Calu3 (cell line): ENCODE data around the gene NMBR. TPM values are rescaled to one million over a fixed set of nuclear protein-coding genes. Genes with fewer than 3 reads are reported as not detected.

Source experiments
- BruUV-seq: library from RNA; stranded (reverse); fragments of 400-500 nt; replicated peaks from 2 replicates; lab custom pipeline; 2021; lab: Mats Ljungman, UMichigan
- CTCF ChIA-PET: fragments of 300-600 bp; sonication (Branson Sonifier 250); formaldehyde crosslinking; loops from one replicate; lab custom pipeline; 2022; ENCODE audit warnings: antibody characterized with exemption; lab: Charles Lee
- DNase-seq: peaks from one replicate; pipeline ENCODE4 v3.0.0; 2022
- H3K27ac Mint-ChIP-seq: one replicate; pipeline ENCODE4 v1.8.0; 2022; ENCODE audit warnings: mixed read lengths; ENCODE audit not compliant: unreplicated experiment
- H3K27me3 Mint-ChIP-seq: one replicate; pipeline ENCODE4 v1.8.0; 2022; ENCODE audit warnings: mixed read lengths; ENCODE audit not compliant: unreplicated experiment
- H3K36me3 Mint-ChIP-seq: one replicate; pipeline ENCODE4 v1.8.0; 2022; ENCODE audit warnings: mild to moderate bottlenecking, moderate library complexity, mixed read lengths; ENCODE audit not compliant: insufficient read depth, unreplicated experiment
- H3K4me1 Mint-ChIP-seq: one replicate; pipeline ENCODE4 v1.8.0; 2022; ENCODE audit warnings: mild to moderate bottlenecking, low read depth, mixed read lengths; ENCODE audit not compliant: unreplicated experiment
- H3K4me3 Mint-ChIP-seq: one replicate; pipeline ENCODE4 v1.8.0; 2022; ENCODE audit warnings: mild to moderate bottlenecking, low read depth, moderate library complexity, mixed read lengths; ENCODE audit not compliant: unreplicated experiment
- H3K9me3 Mint-ChIP-seq: one replicate; pipeline ENCODE4 v1.8.0; 2022; ENCODE audit warnings: low read depth, mixed read lengths; ENCODE audit not compliant: unreplicated experiment
- intact Hi-C: fragments of 100-400 bp; cut with micrococcal nuclease; formaldehyde crosslinking; loops from one replicate; pipeline ENCODE4 v1.10.0; 2022; ENCODE audit not compliant: unreplicated experiment
- total RNA-seq: library from RNA; stranded (reverse); gene quantifications from 2 replicates; pipeline ENCODE4 v1.2.3, GENCODE V29; 2022
- TF ChIP-seq, protein P1 (sequence below): fragments of 200-600 bp; IDR thresholded peaks from one replicate; pipeline ENCODE4 v1.8.0; 2022; ENCODE audit warnings: antibody characterized with exemption; ENCODE audit not compliant: unreplicated experiment

NMBR gene
- total RNA-seq, 1 experiment from 2014 or later: not detected

DNA sequence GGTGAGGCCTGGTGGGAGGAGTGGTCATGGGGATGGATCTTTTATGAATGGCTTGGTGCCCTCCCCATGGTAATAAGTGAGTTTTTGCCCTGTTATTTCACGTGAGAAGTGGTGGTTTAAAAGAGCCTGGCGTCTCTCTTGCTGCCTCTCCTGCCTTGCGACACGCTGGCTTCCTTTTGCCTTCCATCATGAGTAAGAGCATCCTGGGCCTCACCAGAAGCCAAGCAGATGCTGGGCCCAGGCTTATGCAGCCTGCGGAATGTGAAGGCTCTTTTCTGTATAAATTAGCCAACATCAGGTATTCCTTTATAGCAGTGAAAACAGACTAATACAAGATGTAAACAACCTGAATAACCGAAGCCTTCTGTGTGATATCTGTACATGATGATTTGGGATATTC, 27.8 kb upstream of the NMBR start:
- BruUV-seq: no TSS peak
- intact Hi-C loops: no loop called here
- Mint-ChIP-seq H3K36me3 (peaks cover 5% of the 10 kb centered on the region), H3K9me3 (no peaks in the 10 kb centered on the region), H3K27me3 (no peaks in the 10 kb centered on the region), H3K4me1 (no peaks in the 10 kb centered on the region), H3K4me3 (no peak overlapping the region), H3K27ac (no peak overlapping the region)
- TF ChIP-seq, protein P1, sequence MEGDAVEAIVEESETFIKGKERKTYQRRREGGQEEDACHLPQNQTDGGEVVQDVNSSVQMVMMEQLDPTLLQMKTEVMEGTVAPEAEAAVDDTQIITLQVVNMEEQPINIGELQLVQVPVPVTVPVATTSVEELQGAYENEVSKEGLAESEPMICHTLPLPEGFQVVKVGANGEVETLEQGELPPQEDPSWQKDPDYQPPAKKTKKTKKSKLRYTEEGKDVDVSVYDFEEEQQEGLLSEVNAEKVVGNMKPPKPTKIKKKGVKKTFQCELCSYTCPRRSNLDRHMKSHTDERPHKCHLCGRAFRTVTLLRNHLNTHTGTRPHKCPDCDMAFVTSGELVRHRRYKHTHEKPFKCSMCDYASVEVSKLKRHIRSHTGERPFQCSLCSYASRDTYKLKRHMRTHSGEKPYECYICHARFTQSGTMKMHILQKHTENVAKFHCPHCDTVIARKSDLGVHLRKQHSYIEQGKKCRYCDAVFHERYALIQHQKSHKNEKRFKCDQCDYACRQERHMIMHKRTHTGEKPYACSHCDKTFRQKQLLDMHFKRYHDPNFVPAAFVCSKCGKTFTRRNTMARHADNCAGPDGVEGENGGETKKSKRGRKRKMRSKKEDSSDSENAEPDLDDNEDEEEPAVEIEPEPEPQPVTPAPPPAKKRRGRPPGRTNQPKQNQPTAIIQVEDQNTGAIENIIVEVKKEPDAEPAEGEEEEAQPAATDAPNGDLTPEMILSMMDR: no peak
- CTCF ChIA-PET: interaction anchor here (0.6 kb wide), 1 partner anchor 85 kb away, joined by 3 read pairs; no protein-coding TSS in a partner anchor
- no peak for DNase-seq

DNA sequence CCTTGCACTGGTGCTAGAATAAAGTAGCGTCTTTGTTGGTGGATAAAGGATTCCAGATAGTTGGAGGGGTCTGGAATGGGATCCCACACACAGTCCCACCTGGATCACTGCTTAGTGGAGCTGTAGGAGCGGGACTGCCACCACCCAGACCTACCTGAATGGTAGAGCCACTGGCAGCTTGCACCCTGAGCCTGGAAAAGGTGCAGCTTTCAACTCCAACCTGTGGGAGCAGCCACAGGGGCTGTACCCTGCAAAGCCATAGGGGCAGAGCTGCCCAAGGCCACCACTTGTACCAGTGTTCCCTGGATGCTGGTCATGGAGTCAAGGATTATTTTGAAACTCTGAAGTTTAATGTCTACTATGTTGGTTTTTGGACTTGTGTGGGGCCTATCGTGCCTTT, 27.1 kb upstream of the NMBR start:
- no peaks in the 10 kb centered on the region for H3K9me3 Mint-ChIP-seq
- CTCF ChIA-PET: interaction anchor here (0.6 kb wide), 1 partner anchor 86 kb away, joined by 3 read pairs; no protein-coding TSS in a partner anchor

DNA sequence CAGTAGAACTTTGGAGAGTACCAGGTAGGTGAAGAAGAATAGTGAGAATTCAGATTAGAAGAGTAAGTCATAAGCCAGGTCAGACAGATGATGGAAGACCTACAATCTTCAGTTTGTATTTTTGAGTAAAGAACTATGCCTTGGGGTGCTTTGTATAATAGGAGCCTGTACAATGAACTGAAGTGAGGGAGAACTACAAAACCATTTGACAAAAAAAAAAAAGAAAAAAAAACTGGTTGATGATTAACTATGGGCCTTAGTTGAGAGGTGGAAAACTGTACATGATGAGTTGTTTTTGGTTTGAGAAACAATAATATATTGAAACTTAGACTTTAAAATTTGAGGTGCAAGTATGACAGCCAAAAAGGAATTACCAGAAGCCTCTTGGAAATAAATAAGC, 25.8 kb upstream of the NMBR start:
- Mint-ChIP-seq H3K4me3 (no peak overlapping the region), H3K27ac (no peak overlapping the region), H3K27me3 (no peaks in the 10 kb centered on the region), H3K9me3 (no peaks in the 10 kb centered on the region), H3K36me3 (peaks cover 5% of the 10 kb centered on the region), H3K4me1 (no peaks in the 10 kb centered on the region)
- no peak for DNase-seq
- BruUV-seq: no TSS peak
- CTCF ChIA-PET: no interaction called here
- intact Hi-C loops: no loop called here
- TF ChIP-seq, protein P1: no peak

More for the DNA sequence above, 27.1 kb upstream of the NMBR start:
- no peaks in the 10 kb centered on the region for H3K4me1 Mint-ChIP-seq
- BruUV-seq: no TSS peak
- no peak overlapping the region for H3K4me3 Mint-ChIP-seq
- H3K27ac Mint-ChIP-seq: no peak overlapping the region
- no peak for DNase-seq
- H3K27me3 Mint-ChIP-seq: no peaks in the 10 kb centered on the region
- TF ChIP-seq, protein P1: no peak
- peaks cover 5% of the 10 kb centered on the region for H3K36me3 Mint-ChIP-seq
- intact Hi-C loops: no loop called here

DNA sequence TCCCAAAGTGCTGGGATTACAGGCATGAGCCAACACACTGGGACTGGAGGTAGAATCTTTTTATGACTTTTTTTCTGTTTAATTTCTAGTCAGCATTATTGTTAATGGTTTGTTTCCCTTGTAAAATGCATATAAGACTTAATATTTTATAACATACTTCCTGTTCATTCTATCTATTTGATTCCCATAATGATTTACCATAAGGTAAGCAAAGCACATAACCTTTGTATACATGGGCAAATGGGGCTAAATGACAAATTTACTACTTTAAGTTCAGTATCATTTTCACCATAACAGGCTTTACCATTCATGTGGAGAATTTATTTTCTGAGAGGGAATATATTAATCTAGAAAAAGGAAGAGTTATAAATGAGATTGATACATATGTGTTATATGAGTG, 24.4 kb upstream of the NMBR start:
- TF ChIP-seq, protein P1: no peak
- no peak overlapping the region for H3K27ac Mint-ChIP-seq
- H3K27me3 Mint-ChIP-seq: no peaks in the 10 kb centered on the region
- no peaks in the 10 kb centered on the region for H3K36me3 Mint-ChIP-seq
- H3K4me3 Mint-ChIP-seq: no peak overlapping the region
- no peaks in the 10 kb centered on the region for H3K9me3 Mint-ChIP-seq
- BruUV-seq: no TSS peak
- H3K4me1 Mint-ChIP-seq: no peaks in the 10 kb centered on the region
- CTCF ChIA-PET: no interaction called here
- intact Hi-C loops: no loop called here
- no peak for DNase-seq
